RWPE2 (cell line): ENCODE data around the gene NEMF.

Experiments
- ATAC-seq: fragments of 200-7000 bp; cut with Tn5 transposase; 3 replicates; pipeline ENCODE4 v1.9.1; 2021; ENCODE audit warnings: low read depth
- DNase-seq: peaks from one replicate; pipeline ENCODE4 v3.0.0-alpha.2; 2020; ENCODE audit warnings: low spot score
- H3K27ac ChIP-seq: fragments of 450-650 bp; 2 replicates; pipeline ENCODE4 v1.5.1; 2017; ENCODE audit warnings: mild to moderate bottlenecking; ENCODE audit not compliant: poor library complexity, severe bottlenecking
- H3K27me3 ChIP-seq: fragments of 250-450 bp; sonication (Bioruptor Pico); 2 replicates; pipeline ENCODE4 v1.5.1; 2021; ENCODE audit warnings: mild to moderate bottlenecking, moderate library complexity; ENCODE audit not compliant: insufficient read depth, poor library complexity, severe bottlenecking
- H3K36me3 ChIP-seq: fragments of 250-450 bp; sonication (Bioruptor Pico); 2 replicates; pipeline ENCODE4 v1.5.1; 2020; ENCODE audit warnings: low read depth, mild to moderate bottlenecking, moderate library complexity
- H3K4me1 ChIP-seq: fragments of 250-450 bp; sonication (Bioruptor Pico); 2 replicates; pipeline ENCODE4 v1.5.1; 2021; ENCODE audit warnings: mild to moderate bottlenecking, moderate library complexity; ENCODE audit not compliant: insufficient read depth, poor library complexity, severe bottlenecking
- H3K4me3 ChIP-seq: fragments of 250-450 bp; sonication (Bioruptor Pico); 2 replicates; pipeline ENCODE4 v1.5.1; 2021; ENCODE audit warnings: mild to moderate bottlenecking, moderate library complexity; ENCODE audit not compliant: severe bottlenecking
- H3K9me3 ChIP-seq: fragments of 250-450 bp; sonication (Bioruptor Pico); 2 replicates; pipeline ENCODE4 v1.5.1; 2021; ENCODE audit warnings: mild to moderate bottlenecking, moderate library complexity; ENCODE audit not compliant: severe bottlenecking
- TF ChIP-seq, protein P1 (sequence below): fragments of 450-650 bp; IDR thresholded peaks from one replicate; pipeline ENCODE4 v1.5.1; 2017; ENCODE audit warnings: mild to moderate bottlenecking, moderate library complexity; ENCODE audit not compliant: poor library complexity, severe bottlenecking

The NEMF gene, protein sequence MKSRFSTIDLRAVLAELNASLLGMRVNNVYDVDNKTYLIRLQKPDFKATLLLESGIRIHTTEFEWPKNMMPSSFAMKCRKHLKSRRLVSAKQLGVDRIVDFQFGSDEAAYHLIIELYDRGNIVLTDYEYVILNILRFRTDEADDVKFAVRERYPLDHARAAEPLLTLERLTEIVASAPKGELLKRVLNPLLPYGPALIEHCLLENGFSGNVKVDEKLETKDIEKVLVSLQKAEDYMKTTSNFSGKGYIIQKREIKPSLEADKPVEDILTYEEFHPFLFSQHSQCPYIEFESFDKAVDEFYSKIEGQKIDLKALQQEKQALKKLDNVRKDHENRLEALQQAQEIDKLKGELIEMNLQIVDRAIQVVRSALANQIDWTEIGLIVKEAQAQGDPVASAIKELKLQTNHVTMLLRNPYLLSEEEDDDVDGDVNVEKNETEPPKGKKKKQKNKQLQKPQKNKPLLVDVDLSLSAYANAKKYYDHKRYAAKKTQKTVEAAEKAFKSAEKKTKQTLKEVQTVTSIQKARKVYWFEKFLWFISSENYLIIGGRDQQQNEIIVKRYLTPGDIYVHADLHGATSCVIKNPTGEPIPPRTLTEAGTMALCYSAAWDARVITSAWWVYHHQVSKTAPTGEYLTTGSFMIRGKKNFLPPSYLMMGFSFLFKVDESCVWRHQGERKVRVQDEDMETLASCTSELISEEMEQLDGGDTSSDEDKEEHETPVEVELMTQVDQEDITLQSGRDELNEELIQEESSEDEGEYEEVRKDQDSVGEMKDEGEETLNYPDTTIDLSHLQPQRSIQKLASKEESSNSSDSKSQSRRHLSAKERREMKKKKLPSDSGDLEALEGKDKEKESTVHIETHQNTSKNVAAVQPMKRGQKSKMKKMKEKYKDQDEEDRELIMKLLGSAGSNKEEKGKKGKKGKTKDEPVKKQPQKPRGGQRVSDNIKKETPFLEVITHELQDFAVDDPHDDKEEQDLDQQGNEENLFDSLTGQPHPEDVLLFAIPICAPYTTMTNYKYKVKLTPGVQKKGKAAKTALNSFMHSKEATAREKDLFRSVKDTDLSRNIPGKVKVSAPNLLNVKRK

DNA sequence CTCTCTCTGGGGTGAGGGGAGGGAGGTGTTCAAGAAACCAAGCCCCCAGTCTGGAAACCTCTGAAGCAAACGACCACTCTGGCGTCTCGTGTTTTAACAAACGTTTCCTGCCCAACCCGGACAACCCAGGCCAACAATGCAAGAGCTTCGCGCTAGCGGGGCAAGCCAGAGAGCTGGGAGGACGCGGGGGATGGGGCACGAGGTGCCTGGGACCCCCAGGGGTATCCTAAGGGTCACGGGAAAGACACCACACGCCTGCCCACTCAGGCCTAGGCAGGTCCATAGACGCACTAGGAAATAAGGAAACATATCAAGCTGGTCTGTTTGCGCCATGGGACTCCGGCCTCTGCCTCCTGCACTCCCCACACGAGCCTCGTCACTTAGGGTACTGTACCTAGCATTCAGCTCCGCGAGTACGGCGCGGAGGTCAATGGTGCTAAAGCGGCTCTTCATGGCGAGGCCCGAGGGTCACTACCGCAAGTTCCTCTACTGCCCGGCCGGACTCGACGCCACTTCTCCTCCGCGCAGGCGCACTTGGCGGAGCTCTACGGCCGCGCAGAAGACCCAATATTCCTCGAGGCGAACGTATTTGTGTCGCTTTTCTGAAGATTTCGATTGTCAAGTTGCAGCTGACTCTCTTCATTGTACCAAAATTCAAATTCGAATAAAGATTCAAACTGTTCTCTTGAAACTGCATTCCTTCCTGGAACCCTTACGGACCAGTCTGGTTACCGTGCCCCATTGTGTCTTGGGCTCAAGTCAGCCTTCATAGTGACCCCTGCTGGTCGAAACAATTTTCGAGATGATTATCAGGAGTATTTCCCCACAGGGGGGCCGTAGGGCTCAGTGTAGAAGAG is at the start of gene NEMF:
Gene NEMF (minus strand): TSS at position 488 of the 857 bp plus-strand sequence. CDS start 35 bp downstream, at position 453.
- Histone ChIP-seq H3K27me3 (no peaks in the 10 kb centered on the region), H3K4me1 (peaks cover 7% of the 10 kb centered on the region), H3K36me3 (peaks cover 36% of the 10 kb centered on the region), H3K4me3 (peak within 1 kb of the TSS; percentile 74), H3K9me3 (no peaks in the 10 kb centered on the region), H3K27ac (peak within 1 kb of the TSS; percentile 48)
- peak; percentile 74 for ATAC-seq
- TF ChIP-seq, protein P1, sequence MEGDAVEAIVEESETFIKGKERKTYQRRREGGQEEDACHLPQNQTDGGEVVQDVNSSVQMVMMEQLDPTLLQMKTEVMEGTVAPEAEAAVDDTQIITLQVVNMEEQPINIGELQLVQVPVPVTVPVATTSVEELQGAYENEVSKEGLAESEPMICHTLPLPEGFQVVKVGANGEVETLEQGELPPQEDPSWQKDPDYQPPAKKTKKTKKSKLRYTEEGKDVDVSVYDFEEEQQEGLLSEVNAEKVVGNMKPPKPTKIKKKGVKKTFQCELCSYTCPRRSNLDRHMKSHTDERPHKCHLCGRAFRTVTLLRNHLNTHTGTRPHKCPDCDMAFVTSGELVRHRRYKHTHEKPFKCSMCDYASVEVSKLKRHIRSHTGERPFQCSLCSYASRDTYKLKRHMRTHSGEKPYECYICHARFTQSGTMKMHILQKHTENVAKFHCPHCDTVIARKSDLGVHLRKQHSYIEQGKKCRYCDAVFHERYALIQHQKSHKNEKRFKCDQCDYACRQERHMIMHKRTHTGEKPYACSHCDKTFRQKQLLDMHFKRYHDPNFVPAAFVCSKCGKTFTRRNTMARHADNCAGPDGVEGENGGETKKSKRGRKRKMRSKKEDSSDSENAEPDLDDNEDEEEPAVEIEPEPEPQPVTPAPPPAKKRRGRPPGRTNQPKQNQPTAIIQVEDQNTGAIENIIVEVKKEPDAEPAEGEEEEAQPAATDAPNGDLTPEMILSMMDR = peak; percentile 96
- DNase-seq = peak; percentile 86

DNA sequence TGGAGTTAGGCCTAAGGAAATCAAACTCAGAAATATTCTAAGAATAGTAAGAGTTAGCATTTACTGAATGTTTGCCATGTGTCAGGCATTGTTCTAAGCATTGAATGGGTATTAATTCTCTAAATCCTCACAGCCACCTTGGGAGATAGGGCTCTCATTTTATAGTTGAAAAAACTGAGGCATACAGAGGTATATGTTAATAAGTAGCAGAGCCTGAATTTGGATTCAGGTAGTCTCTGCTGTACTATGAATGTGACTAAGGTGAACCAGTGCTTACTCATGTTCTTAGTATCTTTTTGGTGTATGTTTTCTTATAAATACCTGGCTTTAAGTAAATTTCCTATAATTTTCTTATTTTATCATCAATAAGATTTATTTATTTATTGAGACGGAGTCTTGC is 48.4 kb upstream of the NEMF start:
- DNase-seq (no peak), ATAC-seq (0 out of 3 replicates have a peak, but pooled peaks have one; percentile 35)
- H3K9me3 ChIP-seq = no peaks in the 10 kb centered on the region
- H3K36me3 ChIP-seq = peaks cover 29% of the 10 kb centered on the region
- no peak overlapping the region for H3K4me3 ChIP-seq
- TF ChIP-seq, protein P1 = no peak
- H3K4me1 ChIP-seq = peaks cover 28% of the 10 kb centered on the region
- H3K27me3 ChIP-seq = no peaks in the 10 kb centered on the region
- peak overlapping the region; percentile 88 for H3K27ac ChIP-seq

DNA sequence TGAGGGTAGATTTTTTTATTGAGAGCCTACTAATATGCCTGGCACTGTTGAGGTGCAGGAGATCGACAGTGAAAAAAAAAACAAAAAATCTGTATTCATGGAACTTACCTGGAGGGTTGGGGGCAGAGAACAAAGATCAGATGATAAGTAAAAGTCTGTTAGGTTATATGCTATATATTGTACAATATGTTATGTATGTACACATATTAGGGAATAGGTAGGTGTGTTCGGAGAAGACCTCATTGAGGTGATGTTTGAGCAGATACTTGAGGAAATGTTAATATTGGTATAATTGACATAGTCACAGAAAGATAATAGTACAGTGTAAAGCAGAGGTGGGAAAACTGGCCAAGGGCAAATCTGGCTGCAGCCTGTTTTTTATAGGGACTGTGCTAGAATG is 45.9 kb upstream of the NEMF start:
- DNase-seq = no peak
- peaks cover 54% of the 10 kb centered on the region for H3K36me3 ChIP-seq
- H3K4me1 ChIP-seq = peaks cover 28% of the 10 kb centered on the region
- no peaks in the 10 kb centered on the region for H3K9me3 ChIP-seq
- no peak for ATAC-seq
- H3K27me3 ChIP-seq = no peaks in the 10 kb centered on the region
- TF ChIP-seq, protein P1 = no peak
- no peak overlapping the region for H3K4me3 ChIP-seq
- H3K27ac ChIP-seq = peak overlapping the region; percentile 88

DNA sequence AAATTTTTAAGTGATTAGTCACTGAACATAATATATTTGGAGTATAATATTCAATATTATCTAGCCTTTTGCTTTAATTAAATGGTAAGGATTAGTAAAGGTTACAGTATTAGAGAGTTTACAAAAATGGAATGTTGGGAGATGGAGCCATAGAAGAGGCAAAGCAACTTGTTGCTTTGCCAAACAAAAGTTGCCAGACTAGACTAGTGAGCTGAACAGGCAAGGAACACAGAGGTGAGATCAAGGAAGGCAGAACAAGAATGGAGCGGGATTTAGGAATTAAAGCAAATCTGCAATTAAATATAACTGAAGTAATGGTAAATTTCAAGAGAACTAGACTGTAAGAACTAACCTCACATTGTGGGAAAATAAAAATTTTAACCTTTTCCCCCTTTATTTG is 45.4 kb upstream of the NEMF start:
- H3K4me1 ChIP-seq = peaks cover 28% of the 10 kb centered on the region
- H3K36me3 ChIP-seq = peaks cover 55% of the 10 kb centered on the region
- peak; percentile 31; the same call in 1 of the 3 replicates for ATAC-seq
- TF ChIP-seq, protein P1 = no peak
- no peaks in the 10 kb centered on the region for H3K9me3 ChIP-seq
- no peak for DNase-seq
- H3K4me3 ChIP-seq = peak overlapping the region; percentile 81
- H3K27ac ChIP-seq = peak overlapping the region; percentile 88
- no peaks in the 10 kb centered on the region for H3K27me3 ChIP-seq
